ENCODE results near the gene EPS8L1. TPM values are rescaled to one million over a fixed set of nuclear protein-coding genes. Genes with fewer than 3 reads are reported as not detected.
"Not testable (repeated sequence)": the region's sequence is repeated elsewhere in the genome, so short reads cannot be mapped to it uniquely, and the experiment has no call there.

EPS8L1 gene
- total RNA-seq, 1 donor from 2014 or later = not detected

DNA sequence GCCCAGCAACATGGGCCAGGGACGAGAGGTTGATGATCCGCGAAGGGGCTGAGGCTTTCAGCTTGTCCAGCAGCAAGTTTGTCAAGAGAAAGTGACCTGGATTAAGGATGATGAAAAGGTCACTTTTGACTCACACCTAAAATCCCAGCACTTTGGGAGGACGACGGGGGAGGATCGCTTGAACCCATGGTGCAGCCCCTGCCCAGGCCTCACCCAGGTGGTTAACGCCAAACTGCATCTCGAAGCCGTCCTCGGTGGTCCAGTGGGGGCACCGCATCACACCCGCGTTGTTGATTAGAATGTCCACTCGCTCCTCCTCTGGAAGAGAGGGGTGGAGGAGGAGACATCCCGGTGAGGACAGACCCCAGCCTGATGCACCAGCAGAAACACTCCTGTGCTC, 27.2 kb upstream of the EPS8L1 start:
- DNase-seq (ENCODE audit: low spot score in 2 of 2) = no peak
- Histone ChIP-seq H3K27ac (no peak overlapping the region), H3K36me3 (peaks cover 31 to 68% of the 10 kb centered on the region in 2 donors), H3K4me1 (no peaks in the 10 kb centered on the region), H3K27me3 (no peaks in the 10 kb centered on the region), H3K9me3 (no peaks in the 10 kb centered on the region), H3K4me3 (no peak overlapping the region)
- TF ChIP-seq, protein P1, sequence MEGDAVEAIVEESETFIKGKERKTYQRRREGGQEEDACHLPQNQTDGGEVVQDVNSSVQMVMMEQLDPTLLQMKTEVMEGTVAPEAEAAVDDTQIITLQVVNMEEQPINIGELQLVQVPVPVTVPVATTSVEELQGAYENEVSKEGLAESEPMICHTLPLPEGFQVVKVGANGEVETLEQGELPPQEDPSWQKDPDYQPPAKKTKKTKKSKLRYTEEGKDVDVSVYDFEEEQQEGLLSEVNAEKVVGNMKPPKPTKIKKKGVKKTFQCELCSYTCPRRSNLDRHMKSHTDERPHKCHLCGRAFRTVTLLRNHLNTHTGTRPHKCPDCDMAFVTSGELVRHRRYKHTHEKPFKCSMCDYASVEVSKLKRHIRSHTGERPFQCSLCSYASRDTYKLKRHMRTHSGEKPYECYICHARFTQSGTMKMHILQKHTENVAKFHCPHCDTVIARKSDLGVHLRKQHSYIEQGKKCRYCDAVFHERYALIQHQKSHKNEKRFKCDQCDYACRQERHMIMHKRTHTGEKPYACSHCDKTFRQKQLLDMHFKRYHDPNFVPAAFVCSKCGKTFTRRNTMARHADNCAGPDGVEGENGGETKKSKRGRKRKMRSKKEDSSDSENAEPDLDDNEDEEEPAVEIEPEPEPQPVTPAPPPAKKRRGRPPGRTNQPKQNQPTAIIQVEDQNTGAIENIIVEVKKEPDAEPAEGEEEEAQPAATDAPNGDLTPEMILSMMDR (IDR thresholded peaks at IDR 0.05) = no peak
- intact Hi-C loops (cut with DNase I) = no loop called here

DNA sequence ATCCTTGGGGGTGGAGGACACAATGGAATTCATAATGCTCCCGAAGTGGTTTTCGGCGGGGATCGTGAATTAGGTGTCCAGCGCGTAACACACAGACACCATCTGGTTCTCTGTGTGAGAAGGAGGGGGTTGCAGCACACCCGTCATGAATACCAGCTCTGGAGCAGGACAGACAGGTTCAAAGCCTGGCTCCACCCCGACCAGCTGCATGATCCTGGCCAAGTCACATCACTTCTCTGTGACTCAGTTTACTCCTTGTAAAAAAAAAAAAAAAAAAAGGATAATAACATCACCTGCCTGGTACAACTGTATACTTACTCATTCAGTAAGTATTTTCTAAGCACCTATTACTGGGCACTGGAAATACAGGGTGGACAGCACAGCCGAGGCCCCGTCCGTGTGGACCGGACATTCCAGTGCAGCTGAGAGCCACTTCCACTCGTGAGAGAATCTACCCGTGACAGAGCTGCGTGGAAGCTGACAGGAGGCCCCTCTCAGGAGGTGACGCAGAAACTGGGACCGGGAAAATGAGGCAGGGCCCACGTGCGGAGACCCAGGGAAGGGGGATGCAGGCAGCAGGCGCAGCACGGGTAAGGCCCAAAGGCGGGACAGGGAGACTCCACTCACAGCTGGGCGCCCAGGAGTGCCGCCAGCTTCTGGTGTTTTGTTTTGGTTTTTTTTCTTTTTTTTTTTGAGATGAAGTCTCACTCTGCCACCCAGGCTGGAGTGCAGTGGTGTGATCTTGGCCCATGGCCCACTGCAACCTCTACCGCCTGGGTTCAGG, 24.7 kb upstream of the EPS8L1 start:
- no peaks in the 10 kb centered on the region for H3K4me1 ChIP-seq
- TF ChIP-seq, protein P1 (IDR thresholded peaks at IDR 0.05) = no peak
- no peak overlapping the region for H3K4me3 ChIP-seq
- intact Hi-C loops (cut with DNase I) = no loop called here
- peaks cover 27 to 71% of the 10 kb centered on the region in 2 donors for H3K36me3 ChIP-seq
- H3K9me3 ChIP-seq = no peaks in the 10 kb centered on the region
- DNase-seq (ENCODE audit: low spot score in 2 of 2) = no peak
- H3K27ac ChIP-seq = no peak overlapping the region
- H3K27me3 ChIP-seq = no peaks in the 10 kb centered on the region

DNA sequence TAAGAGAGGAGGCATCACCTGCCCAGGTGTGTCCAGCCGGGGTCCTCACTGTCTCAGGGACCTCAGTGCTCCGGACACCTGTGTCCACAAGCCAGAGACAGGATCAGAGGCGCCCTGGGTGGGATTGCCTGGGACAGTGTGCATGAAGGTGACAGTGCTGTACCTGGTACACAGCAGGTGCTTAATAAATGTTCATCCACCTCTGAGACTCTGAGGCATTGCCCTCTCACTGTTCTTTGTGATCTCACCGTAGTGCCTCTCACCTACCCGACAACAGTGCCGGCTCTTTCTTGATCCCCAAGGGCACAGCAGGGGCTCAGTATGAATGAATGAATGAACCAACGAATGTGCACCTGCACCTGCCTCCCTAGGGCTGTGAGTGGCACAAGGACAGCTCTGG, 21.9 kb upstream of the EPS8L1 start:
- no peak overlapping the region for H3K27ac ChIP-seq
- H3K36me3 ChIP-seq = peaks cover 13 to 68% of the 10 kb centered on the region in 2 donors
- TF ChIP-seq, protein P1 (IDR thresholded peaks at IDR 0.05) = no peak
- intact Hi-C loops (cut with DNase I) = no loop called here
- H3K4me1 ChIP-seq = no peaks in the 10 kb centered on the region
- no peak for DNase-seq (ENCODE audit: low spot score in 2 of 2)
- no peaks in the 10 kb centered on the region for H3K27me3 ChIP-seq
- H3K4me3 ChIP-seq = no peak overlapping the region
- H3K9me3 ChIP-seq = no peaks in the 10 kb centered on the region

DNA sequence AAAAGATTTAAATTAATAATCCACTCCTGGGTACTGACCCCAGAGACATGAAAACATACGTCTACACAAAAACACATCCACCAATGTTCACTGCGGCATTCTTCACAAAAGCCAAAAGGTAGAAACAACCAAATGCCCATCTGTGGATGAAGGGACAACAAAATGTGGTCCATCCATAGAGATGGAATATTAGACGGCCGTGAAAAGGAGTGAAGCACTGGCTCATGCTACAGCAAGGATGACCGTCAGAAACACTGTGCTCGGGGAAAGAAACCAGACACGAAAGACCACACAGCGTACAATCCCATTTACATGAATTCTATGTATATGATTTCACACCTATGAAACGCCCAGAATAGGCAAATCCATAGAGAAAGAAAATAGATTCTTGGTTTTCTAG, 18.8 kb upstream of the EPS8L1 start:
- peaks cover 12 to 53% of the 10 kb centered on the region in 2 donors for H3K36me3 ChIP-seq
- H3K9me3 ChIP-seq = no peaks in the 10 kb centered on the region
- H3K4me3 ChIP-seq = no peak overlapping the region
- H3K27ac ChIP-seq = no peak overlapping the region
- intact Hi-C loops (cut with DNase I) = no loop called here
- no peaks in the 10 kb centered on the region for H3K4me1 ChIP-seq
- TF ChIP-seq, protein P1 (IDR thresholded peaks at IDR 0.05) = no peak
- no peak for DNase-seq (ENCODE audit: low spot score in 2 of 2)
- H3K27me3 ChIP-seq = no peaks in the 10 kb centered on the region

DNA sequence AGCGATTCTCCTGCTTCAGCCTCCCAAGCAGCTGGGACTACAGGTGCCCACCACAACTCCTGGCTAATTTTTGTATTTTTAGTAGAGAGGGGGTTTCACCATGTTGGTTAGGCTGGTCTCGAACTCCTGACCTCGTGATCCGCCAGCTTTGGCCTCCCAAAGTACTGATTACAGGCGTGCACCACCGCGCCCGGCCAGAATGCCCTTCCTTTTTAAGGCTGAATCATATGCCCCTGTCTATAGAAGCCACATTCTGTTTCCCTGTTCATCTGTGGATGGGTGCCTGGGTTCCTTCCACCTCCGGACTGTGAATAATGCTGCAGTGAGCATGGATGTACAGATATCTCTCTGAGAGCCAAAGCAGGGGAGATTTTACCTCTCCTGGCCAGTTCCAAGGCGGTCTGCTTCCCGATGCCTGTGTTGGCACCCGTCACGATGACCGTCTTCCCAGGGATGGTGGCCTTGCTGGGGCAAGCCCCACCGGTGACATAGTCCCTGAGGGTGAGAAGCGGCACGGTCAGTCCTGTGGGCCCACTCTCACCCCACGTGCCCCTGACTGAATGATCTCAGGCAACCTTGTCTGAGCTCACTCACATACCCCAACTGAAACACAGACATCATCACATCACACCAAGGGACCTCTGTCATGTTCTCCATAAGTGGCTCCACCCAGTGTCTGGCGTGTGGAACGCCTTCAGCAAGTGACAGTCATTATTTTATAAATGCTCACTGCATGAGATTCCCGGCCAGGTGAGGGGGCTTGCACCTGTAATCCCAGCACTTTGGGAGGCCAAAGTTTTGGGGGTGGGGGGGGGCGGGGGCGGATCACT, 16.7 kb upstream of the EPS8L1 start:
- Histone ChIP-seq H3K36me3 (peaks cover 12 to 41% of the 10 kb centered on the region in 2 donors), H3K27ac (no peak overlapping the region), H3K4me1 (peaks cover 0 to 4% of the 10 kb centered on the region in 2 donors), H3K9me3 (no peaks in the 10 kb centered on the region), H3K27me3 (no peaks in the 10 kb centered on the region), H3K4me3 (no peak overlapping the region)
- TF ChIP-seq, protein P1 (IDR thresholded peaks at IDR 0.05) = no peak
- intact Hi-C loops (cut with DNase I) = no loop called here
- DNase-seq (ENCODE audit: low spot score in 2 of 2) = no peak

DNA sequence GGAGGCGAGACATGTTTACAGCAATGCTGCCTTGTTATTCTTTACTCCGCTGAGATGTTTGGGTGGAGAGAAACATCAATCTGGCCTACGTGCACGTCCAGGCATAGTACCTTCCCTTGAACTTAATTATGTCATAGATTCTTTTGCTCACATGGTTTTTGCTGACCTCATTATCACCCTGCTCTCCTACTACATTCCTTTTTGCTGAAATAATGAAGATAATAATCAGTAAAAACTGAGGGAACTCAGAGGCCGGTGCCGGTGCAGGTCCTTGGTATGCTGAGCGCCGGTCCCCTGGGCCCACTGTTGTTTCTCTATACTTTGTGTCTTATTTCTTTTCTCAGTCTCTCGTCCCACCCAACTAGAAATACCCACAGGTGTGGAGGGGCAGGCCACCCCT, 15.4 kb upstream of the EPS8L1 start:
- H3K4me3 ChIP-seq; H3K27ac ChIP-seq; DNase-seq (ENCODE audit: low spot score in 2 of 2); intact Hi-C loops (cut with DNase I); H3K4me1 ChIP-seq; H3K27me3 ChIP-seq; H3K9me3 ChIP-seq: not testable (repeated sequence)
- H3K36me3 ChIP-seq = peaks cover 12 to 32% of the 10 kb centered on the region in 2 donors
